ENCODE data around the gene FTSJ3.

GRCh38 chr17:63842173-63842539 is 14.7 kb upstream of the FTSJ3 start:
- TF ChIP-seq CTCF (IDR thresholded peaks at IDR 0.05) (no peak), ZFX (IDR thresholded peaks at IDR 0.05; ENCODE audit: borderline replicate concordance) (no peak)

All from 22Rv1 (cell line).